Stimulated activated CD4-positive, alpha-beta T cell treated with anti-CD3 and anti-CD28 coated beads, Interleukin-1b, Interleukin-23, amount 100 ng/mL, for 1 hour (primary cell): ENCODE results near the gene MRPL20.
A peak's percentile ranks its signal among the peaks of the same experiment; 100 is the strongest.
"Not testable (repeated sequence)": the region's sequence is repeated elsewhere in the genome, so short reads cannot be mapped to it uniquely, and the experiment has no call there.

ENCODE experiments used
- DNase-seq, 2 donors: peaks; one replicate each; pipeline ENCODE4 v3.0.0-alpha.2; 2020; ENCODE audit warnings: low read depth in 2 of 2

Gene MRPL20

DNA sequence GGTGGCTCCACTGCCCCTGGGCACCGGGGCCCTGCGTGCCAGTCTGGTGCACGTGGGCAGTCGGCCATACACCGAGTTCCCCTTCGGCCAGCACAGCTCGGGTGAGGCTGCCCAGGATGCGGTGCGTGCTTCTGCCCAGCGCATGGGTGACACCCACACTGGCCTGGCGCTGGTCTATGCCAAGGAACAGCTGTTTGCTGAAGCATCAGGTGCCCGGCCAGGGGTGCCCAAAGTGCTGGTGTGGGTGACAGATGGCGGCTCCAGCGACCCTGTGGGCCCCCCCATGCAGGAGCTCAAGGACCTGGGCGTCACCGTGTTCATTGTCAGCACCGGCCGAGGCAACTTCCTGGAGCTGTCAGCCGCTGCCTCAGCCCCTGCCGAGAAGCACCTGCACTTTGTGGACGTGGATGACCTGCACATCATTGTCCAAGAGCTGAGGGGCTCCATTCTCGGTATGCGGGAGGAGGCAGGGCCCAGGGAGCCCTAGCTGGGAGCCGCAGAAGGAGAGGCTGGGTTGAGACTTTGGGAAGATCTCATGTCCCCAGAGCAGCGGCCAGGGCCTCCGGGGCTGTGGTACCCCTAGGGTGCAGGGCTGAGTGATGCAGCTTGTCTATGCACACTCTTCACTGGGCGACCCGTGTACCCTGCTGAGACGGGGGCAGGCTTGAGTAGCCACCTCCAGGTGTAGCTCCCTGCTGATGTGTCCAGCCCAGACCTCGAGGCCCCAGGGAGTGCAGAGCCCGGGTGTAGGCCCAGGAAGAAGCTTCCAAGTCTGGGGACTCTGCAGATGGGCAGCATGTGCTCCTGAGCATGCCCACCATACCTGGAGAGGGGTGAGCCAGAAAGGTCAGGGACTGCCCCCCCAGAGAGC lies 30.2 kb upstream of the MRPL20 start:
- DNase-seq = no peak

DNA sequence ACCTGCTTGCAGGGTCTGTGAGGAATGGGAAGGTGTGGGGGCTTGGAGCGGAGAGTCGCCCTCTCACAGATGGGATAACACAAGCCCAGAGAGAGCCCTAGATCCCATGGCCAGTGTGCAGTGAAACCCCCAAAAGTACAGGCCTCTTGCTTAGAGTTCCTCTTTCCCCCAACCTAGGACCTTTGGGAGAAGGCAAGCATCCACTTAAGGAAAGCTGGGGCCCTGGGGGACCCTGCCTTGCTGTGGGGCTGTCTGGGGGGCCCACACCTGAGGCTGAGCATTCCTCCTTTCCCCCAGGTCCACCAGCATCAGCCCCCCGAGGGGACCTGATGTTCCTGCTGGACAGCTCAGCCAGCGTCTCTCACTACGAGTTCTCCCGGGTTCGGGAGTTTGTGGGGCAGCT lies 29.5 kb upstream of the MRPL20 start:
- DNase-seq = no peak

DNA sequence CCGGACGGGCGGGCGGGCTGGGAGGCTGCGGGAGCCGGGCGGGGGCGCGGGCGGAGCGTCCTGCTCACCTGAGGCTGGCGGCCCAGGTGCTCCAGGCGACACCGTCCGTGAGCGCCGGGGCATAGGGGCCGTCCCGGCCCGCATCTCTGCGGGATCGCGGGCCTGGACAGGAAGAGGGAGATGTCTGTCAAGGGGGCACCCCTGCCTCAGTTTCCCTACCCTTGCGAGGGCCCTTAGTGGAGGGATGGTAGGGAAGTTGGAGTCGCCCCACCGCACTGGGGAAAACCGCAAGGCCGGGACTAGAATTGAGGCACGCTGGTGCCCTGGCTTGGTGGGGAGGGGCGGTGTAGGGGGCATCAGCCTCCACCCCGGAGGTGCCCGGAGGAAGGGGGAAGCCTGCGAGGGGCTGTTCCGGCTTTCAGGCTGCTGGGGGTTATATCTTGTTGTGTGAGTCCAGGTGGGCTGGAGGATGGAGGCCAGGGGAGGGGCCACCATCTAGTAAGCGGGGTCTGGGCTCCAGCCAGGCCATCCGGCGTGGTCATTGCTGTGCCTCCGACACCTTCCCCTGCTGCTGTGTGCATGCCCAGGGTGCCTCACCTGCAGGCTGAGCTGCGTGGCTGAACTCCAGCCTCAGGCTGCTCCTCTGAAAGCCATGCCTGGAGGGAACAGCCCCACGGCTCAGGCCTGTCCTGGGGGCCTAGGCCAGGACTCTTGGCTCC lies 29.0 kb upstream of the MRPL20 start:
- DNase-seq = no peak

DNA sequence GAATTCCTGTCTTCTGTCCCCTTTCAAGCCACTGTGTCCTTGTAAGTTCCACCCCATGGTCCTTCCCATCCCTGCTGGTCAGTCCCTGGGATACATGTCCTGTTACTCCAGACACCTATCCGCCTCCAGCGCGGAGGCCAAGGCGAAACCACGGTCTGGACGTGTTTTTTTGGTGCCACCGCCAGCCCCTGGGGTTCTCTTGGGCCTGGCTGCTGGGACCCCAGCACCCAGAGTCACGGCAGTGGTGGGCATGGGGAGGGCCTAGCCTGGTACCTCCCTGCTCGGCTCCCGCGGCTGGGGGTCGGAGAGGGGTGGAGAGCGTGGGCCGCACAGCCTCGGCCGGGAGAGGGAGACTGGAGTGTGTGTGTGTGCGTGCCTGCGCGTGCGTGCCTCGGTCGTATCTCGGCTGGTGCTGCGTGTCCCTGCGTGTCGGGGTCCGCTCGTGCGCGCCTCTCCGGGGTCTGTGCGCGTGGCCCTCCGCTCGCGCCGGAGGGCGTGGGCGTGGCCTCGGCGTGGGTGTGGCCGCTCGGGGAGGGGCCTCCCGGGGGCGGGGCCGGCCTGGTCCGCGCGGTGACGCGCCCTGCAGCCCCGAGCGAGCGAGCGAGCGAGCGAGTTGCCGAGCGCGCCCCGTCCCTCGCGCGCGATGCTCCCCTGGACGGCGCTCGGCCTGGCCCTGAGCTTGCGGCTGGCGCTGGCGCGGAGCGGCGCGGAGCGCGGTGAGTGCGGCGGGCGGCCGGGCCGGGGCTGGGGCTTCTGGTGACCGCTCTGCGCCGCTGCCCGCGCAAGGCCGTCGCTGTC lies 28.2 kb upstream of the MRPL20 start, which contains the start of gene VWA1:
Gene VWA1 (plus strand): TSS at position 585 of the 798 bp plus-strand sequence. CDS start 59 bp downstream, at position 644.
- peak; percentile 23 to 48 for DNase-seq

DNA sequence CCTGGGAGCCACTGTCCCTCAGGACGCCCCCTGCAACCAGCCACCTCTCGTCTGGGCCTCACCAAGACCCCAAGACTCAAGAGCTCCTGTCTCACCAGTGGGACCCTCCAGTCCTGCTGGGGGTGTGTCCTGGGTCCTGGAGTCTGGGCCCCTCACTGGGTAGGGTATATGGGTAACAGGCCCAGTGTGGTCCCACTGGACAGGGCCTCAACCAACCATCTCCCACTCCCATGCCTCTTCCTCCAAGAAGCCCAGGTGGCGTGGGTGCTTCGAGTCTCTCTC lies 27.7 kb upstream of the MRPL20 start:
- DNase-seq = no peak

DNA sequence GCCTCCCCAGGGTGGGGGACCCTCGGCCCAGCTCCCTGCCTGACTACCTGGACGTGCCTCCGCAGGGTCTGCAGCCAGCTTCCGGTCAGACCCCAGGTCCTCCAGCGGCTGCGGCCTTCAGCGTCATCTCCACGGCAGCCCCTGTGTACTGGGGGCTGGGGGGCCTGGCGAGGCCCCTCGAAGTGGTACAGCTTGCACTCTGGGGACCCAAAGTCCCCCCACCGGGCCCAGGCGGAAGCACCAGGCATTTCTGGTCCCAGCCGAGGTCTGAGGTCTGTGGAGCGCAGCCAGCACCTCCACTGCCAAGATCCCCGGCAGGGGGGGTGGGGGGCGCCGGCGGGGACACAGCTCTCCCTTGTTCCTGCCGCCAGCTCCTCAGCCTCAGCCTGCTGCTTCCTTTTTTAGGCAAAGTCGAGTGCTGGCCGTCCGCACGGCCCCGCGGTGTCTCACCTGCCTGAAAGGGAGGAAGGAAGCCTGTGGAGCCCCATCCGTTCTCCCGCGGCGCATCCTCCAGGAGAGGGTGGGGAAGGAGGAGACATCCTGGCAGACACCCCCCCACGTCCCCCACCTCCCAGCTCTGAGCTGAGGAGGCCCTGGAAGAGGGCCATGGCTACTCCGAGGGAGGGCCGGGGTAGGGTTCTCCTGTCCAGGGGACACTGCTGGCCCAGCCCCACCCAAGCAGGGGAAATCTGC lies 27.2 kb upstream of the MRPL20 start:
- no peak for DNase-seq

DNA sequence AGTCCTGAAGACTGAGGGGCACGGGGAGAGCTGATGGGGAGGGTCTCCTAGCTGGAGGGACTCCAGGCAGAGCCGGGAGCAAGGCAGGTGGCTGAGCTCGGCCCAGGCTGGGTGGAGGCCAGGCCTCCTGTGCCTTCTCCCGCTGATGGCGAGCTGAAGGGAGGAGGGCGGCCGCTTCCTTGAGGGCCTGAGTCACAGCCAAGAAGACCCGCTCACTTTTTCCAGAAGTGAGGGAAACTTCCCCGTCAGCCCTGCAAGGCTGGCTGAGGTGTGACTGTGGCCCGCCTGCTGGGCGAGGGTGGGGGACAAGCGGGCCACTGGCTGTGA lies 26.7 kb upstream of the MRPL20 start:
- no peak for DNase-seq

DNA sequence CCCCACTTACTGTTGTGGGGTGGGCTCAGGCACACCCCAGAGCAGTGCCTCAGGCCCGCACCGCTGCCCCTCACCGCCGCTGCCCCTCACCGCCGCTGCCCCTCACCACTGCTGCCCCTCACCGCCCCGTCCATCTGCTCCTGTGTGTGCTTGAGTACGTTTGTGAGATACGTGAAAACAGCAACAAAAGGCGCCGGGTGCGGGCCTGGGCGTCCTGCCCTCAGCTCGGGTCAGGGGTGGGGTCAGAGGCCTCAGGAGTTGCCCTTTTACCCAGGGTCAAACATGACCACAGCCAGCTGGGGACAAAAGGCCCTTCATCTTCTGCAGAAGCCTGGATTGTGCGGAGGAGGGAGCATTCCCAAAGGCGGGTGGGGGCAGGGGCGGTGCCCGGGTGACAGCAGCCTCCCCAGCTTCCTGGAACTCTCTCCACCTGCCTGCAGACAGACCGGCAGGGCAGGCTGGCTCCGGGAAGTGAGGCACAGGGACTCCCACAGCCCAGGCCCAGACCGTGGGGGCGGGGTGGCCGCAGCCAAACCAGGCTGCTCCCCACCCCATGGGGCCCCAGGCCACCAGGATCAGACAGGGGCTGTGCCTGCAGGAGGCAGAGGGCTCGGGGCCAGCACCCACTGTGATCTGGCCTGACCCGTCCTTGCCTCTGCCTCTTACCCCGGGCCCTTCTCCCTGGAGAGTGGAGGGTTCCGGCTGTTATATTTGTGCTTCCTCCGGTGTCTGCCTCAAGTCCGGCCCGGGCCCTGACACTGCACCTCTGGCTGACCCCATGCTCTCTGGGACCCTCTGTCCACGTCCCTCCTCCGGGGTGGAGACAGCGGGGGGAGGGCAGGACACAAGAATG lies 26.1 kb upstream of the MRPL20 start:
- DNase-seq = no peak

DNA sequence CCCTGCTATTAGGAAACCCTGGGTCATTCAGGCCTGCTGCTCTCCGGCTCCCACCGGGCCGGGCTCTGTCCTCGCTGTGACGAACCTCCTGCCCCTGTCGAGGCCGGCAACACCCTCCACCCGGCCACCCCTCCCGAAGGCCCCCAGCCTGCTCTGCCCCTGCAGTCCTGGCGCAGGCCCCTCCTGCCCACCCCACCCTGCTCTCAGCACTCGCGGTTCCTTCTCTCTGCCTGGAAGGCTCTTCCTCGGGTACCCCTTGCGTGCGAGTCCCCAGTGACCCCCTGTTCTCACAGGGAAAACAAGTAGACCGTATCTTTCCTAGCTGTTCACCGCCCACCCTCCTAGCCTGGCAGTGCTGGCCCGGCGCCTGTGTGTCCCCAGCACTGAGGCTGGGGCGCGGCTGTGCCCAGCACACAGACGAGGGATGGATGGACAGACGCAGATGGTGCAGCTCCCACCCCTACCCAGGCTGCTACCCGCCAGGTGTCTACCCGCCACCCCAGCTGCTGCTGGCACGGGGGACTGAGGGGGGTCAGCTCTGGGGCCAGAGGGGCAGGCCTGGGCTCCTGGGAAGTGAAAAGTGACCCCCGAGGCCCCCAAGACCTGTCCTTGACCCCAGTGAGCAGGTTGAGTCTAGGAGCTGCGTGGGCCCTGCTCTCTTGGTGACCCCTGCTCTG lies 25.3 kb upstream of the MRPL20 start:
- no peak for DNase-seq

DNA sequence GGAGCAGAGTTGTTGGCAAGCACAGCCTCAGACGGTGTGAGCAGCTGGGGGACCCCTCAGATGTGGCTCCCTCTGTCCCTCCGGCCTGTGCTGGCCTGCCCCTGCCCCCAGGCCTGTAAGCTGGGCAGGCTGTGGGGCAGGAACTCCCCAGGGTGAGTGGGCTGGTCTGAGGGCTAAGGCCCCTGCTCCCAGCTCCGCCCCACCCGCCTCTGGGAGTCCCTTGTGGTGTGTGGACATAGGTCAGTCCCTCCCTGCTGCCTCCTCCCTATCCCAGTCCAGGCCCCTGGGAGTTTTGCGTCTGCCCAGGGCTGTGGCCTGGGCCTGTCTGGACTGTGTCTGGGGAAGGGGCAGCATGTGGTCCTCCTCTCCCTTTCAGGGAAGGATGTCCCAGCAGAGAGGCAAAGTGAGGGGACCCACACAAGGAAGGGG lies 24.8 kb upstream of the MRPL20 start:
- DNase-seq = no peak

DNA sequence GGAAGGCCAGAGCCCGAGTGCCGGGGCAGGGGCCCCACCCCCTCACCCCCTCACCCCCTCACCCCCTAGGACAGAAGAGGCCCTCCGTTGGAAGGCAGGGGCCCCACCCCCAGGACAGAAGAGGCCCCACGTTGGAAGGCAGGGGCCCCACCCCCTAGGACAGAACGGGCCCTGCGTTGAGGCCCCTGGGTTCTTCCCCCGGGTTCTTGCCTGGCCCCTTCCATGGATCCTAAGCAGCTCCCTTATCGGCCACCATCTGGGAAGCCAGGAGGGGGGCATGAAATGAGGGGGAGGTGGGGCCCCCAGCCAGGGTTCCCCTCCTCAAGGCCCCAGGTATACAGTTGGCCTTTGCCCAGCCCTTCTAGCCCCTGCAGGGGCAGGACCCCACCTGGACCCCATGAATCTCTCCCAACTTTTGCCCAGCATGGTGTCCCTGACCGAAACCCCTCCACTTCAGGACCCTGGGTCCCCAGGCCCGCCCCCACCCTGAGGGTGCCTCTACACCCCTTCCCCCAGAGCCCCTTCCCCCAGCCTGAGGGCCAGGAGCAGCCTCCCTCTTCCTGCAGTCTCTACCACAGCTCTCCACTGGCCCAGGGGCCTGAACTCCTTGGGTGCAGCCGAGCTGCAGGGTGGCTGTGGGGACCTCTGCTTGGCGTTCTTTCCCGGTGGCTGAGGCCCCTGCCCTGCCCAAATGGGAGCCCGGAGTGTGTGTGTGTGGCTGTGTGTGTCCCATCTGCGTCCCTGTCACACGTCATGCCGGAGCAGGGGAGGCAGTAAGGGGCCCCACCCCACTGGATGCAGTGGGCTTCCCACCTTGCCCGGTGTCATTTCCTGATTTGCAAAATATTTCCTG lies 24.1 kb upstream of the MRPL20 start:
- no peak for DNase-seq

DNA sequence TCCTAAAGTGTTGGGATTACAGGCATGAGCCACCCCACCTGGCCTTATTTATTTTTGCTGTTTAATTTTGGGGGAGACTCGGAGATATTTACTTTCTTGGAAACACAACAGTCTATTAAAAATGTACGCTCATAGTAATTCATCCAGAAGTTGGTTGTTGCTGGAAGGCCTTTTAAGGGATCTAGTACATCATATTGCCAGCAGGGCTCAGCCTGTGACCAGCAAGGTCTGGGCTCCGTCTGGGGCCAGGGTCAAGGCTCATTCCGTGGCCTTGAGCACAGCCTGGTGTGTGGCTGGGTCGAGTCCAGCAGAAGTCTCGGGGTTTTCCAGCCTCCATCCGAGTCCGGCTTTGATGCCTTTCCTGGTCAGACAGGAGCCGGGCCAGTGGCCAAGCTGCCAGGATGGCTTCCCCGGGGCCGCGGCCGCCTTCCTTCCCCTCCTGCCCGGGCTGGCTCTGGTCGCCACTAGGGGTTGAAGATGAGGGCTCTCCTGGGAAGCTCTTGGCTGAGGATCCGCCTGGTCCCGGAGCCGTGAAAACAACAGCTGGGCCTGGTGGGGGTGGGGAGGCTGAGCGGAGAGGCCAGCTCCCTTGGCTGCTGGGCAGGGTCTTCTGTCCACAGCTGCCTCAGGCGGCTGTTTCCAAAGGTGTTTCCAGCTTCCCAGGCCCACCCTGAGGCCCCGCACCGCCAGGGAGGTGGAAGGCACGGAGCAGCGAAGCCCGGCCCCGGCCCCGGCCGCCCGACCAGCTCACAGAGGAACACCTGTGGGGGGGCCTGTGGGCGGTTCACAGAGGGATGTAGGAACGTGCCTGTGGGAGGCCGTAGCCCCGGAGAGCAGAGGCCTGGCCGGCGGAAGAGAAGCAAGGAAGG lies 23.3 kb upstream of the MRPL20 start:
- DNase-seq = no peak

DNA sequence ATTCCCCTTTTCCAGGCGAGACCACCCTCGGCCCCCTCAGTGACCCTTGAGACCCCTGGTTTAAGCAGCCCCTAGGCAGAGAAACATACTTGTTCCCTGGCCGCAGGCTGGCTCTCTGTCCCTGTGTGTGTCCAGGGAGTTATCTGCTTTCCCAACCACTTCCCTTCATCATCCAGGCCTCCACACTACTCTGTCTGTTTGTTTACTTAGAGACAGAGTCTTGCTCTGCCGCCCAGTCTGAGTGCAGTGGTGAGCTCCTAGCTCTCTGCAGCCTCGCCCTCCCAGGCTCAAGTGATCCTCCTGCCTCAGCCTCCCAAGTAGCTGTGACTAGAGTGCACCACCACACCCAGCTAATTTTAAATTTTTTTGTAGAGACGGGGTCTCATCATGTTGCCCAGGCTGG lies 22.6 kb upstream of the MRPL20 start:
- DNase-seq = no peak

DNA sequence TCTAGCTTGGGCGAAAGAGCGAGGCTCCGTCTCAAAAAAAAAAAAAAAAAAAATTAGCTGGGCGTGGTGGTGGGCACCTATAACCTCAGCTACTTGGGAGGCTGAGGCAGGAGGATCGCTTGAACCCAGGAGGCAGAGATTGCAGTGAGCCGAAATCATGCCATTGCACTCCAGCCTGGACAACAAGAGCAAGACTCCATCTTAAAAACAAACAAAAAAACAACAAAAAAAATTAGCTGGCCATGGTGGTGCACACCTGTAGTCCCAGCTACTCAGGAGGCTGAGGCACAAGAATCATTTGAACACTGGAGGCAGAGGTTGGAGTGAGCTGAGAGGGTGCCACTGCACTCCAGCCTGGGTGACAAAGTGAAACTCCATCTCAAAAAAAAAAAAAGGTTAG lies 21.9 kb upstream of the MRPL20 start:
- not testable (repeated sequence) for DNase-seq

DNA sequence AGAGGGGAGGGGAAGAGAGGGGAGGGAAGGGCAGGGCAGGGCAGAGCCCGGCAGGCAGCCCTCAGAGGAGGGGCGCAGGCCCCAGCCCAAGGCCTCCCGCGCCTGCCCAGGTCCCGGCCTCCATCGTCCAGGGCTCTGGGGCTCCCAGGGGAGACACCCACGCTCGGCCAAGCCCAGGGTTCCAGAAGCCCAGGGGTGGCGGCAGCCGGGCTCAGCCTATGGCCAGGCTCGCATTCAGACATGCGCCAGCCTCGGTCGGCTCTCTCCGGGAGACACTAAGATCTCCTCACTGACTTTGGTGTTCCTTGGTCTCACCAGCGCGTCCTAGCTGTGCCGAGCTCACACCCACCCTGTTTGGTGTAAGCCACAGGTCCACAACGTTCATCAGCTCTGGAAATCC lies 21.1 kb upstream of the MRPL20 start:
- DNase-seq = no peak

DNA sequence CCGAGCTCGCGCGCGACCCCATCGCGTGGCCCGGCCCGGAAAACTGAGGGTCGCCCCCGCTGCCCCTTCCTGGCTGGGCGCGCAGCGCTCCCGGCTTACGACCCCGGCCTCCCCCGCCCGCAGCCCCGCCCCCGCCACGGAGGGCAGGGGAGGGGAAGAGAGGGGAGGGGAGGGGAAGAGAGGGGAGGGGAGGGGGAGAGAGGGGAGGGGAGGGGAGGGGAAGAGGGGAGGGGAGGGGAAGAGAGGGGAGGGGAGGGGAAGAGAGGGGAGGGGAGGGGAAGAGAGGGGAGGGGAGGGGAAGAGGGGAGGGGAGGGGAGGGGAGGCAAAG lies 20.7 kb upstream of the MRPL20 start:
- DNase-seq = no peak

DNA sequence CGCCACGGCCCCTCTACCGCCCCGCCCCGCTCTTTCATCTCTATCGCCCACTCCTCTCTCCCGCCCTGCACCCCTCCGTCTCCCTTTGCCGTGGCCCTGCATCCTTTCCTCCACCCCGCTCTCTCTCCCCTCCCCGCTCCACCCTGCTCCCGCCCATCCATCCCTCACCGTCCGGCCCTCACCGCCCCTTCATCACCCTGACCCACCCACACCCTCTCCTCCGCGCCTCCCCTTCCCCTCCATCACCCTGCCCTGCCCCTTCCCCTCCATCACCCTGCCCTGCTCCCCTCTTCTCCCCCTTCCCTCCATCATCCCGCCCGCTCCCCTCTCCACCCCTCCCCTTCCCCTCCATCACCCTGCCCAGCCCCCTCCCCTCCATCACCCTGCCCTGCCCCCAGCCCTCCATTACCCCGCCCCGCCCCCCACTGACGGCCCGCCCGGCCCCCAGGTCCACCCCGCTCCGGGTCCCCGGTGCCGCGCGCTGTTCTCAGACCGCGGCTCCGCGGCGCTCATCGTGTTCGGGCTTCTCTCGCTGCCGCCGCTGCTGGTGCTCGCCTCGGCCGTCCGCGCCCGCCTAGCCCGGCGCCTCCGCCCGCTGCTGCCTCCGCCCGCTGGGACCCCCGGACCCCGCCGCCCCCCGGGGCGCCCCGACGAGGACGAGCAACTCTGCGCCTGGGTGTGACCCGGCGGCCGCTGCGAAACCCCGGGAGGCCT lies 20.2 kb upstream of the MRPL20 start:
- DNase-seq = no peak

DNA sequence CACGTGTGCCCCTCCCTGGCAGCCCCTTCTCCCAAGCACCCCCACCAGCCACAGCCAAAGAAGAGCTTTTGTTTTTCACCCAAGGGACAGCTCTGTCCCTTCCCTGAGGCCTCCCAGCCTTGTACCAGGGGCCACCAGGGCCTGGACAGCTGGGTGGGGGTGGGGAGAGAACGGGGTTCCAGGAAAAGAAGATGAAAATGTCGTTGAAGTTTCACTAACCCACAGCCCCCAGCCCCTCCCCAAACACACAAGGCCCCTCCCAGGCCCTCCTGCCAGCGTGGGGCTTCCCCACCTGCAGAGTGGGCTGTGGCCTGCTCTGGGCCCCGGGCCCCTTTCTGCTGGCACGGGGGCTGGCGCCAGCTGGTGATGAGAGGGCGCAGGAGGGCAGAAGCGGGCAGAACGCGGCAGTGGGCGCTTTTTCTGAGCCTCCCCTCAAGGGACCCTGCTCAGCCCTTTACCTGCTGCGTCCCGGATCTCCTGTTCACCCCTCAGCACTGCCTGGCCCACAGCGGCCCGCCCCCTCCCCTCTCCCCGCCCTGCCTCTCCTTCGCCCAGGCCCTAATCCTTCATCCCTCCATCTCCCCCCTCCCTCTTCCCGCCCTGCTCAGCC lies 19.5 kb upstream of the MRPL20 start:
- no peak for DNase-seq
